Ascending aorta (tissue), 2 donors: ENCODE data around the gene MEGF8. TPM values are rescaled to one million over a fixed set of nuclear protein-coding genes. Genes with fewer than 3 reads are reported as not detected.

Experiments
- DNase-seq, 2 donors: peaks; one replicate each; pipeline ENCODE4 v3.0.0-alpha.2; 2019; ENCODE audit warnings: low spot score in 2 of 2
- H3K27ac ChIP-seq, 2 donors: fragments of 200-600 bp; sonication (generic); one replicate each; pipeline ENCODE4 v1.5.1; 2016 to 2017; ENCODE audit warnings: mild to moderate bottlenecking in 1 of 2
- H3K27me3 ChIP-seq: fragments of 200-600 bp; sonication (generic); one replicate; pipeline ENCODE4 v1.5.1; 2017
- H3K36me3 ChIP-seq, 2 donors: fragments of 200-600 bp; sonication (generic); one replicate each; pipeline ENCODE4 v1.5.1; 2016
- H3K4me1 ChIP-seq, 2 donors: fragments of 200-600 bp; sonication (generic); one replicate each; pipeline ENCODE4 v1.5.1; 2016 to 2017; ENCODE audit warnings: mild to moderate bottlenecking in 1 of 2
- H3K4me3 ChIP-seq, 2 donors: fragments of 200-600 bp; sonication (generic); one replicate each; pipeline ENCODE4 v1.5.1; 2016 to 2017; ENCODE audit warnings: mild to moderate bottlenecking in 1 of 2
- H3K9me3 ChIP-seq, 2 donors: fragments of 200-600 bp; sonication (generic); one replicate each; pipeline ENCODE4 v1.5.1; 2016
- intact Hi-C: fragments of 100-400 bp; cut with DNase I; formaldehyde crosslinking; loops from one replicate; pipeline ENCODE4 v1.15.1; 2023
- total RNA-seq: library from RNA; depleted of rRNA; stranded (reverse); fragments of >200 nt; gene quantifications from one replicate; pipeline ENCODE4 v1.1.0, GENCODE V29; 2016
- TF ChIP-seq, protein P1 (sequence below), 3 experiments: fragments of 200-600 bp in 2 of 3; fragments of 450-650 bp in 1 of 3; sonication (generic) in 2 of 3; IDR thresholded peaks; one replicate each; pipeline ENCODE4 v1.5.1; 2016 to 2019; ENCODE audit warnings: antibody characterized with exemption in 3 of 3, mild to moderate bottlenecking in 1 of 3, moderate library complexity in 1 of 3

The MEGF8 gene, protein sequence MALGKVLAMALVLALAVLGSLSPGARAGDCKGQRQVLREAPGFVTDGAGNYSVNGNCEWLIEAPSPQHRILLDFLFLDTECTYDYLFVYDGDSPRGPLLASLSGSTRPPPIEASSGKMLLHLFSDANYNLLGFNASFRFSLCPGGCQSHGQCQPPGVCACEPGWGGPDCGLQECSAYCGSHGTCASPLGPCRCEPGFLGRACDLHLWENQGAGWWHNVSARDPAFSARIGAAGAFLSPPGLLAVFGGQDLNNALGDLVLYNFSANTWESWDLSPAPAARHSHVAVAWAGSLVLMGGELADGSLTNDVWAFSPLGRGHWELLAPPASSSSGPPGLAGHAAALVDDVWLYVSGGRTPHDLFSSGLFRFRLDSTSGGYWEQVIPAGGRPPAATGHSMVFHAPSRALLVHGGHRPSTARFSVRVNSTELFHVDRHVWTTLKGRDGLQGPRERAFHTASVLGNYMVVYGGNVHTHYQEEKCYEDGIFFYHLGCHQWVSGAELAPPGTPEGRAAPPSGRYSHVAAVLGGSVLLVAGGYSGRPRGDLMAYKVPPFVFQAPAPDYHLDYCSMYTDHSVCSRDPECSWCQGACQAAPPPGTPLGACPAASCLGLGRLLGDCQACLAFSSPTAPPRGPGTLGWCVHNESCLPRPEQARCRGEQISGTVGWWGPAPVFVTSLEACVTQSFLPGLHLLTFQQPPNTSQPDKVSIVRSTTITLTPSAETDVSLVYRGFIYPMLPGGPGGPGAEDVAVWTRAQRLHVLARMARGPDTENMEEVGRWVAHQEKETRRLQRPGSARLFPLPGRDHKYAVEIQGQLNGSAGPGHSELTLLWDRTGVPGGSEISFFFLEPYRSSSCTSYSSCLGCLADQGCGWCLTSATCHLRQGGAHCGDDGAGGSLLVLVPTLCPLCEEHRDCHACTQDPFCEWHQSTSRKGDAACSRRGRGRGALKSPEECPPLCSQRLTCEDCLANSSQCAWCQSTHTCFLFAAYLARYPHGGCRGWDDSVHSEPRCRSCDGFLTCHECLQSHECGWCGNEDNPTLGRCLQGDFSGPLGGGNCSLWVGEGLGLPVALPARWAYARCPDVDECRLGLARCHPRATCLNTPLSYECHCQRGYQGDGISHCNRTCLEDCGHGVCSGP (N-terminal part only)
- 61.8 TPM for total RNA-seq

DNA sequence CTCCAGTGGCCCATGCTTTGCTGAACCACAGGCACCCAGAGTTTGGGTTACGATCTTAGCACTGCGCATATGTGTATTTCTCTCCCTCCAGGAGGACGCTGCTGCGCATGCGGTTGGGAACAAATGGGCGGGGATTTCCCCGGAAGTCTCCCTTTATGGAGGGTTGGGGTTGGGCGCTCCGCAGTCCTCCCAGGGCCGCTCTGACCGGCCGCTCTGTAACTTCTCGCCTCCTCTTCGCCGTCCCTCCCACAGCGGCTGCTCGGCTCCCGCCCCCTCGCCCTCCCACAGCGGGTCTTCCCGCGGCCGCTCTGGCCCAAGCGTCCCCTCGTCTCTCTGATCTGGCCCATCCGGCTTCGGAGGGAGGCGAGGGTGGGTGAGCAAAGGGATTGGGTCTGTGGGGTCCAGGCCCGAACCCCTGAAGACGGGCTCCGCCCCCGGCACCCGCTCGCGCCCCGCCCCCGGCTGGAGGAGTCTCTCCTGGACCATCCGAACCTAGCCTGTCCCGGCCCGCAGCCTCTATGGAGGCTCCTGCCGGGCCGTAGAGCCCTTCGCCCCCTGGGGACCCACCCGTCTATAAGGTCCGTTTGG, at the start of gene MEGF8:
TSS of gene MEGF8 (plus strand) at position 328 of the 588 bp plus-strand sequence. CDS start 609 bp downstream, outside the sequence.
- intact Hi-C loops, result loop anchor here (1.0 to 5.0 kb wide), 4 partner anchors 71 to 368 kb away; partner anchors contain the start of genes GSK3A, POU2F2 and RABAC1
- TF ChIP-seq, protein P1, sequence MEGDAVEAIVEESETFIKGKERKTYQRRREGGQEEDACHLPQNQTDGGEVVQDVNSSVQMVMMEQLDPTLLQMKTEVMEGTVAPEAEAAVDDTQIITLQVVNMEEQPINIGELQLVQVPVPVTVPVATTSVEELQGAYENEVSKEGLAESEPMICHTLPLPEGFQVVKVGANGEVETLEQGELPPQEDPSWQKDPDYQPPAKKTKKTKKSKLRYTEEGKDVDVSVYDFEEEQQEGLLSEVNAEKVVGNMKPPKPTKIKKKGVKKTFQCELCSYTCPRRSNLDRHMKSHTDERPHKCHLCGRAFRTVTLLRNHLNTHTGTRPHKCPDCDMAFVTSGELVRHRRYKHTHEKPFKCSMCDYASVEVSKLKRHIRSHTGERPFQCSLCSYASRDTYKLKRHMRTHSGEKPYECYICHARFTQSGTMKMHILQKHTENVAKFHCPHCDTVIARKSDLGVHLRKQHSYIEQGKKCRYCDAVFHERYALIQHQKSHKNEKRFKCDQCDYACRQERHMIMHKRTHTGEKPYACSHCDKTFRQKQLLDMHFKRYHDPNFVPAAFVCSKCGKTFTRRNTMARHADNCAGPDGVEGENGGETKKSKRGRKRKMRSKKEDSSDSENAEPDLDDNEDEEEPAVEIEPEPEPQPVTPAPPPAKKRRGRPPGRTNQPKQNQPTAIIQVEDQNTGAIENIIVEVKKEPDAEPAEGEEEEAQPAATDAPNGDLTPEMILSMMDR (IDR thresholded peaks at IDR 0.05), result peak in 1 of 3 experiments; percentile 81
- H3K4me1 ChIP-seq, result peaks cover 5 to 29% of the 10 kb centered on the region in 2 donors
- H3K27ac ChIP-seq, result peak within 1 kb of the TSS; percentile 38 to 48
- H3K9me3 ChIP-seq, result no peaks in the 10 kb centered on the region
- peak within 1 kb of the TSS; percentile 66 to 85 for H3K4me3 ChIP-seq
- no peaks in the 10 kb centered on the region for H3K36me3 ChIP-seq
- peaks cover 11% of the 10 kb centered on the region for H3K27me3 ChIP-seq
- peak; percentile 92 to 99 for DNase-seq

DNA sequence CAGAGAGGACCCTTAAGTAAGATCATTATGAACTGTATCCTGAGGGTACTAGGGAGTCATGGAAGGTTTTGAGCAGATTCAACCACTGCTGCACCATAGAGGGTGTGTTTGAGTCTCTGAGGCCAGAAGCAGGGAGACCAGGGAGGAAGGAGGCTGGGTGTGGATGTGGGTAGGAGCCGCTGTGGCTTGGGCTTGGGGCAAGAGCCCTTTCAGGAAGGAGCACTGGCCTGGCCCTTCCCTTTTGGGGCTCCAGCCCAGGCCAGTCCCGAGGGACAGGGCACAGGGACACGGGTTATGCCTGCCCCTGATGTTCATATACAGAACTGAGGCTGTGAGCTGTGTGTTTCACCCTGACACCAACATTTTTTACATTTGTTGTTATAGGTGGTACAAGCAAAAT, 49.2 kb upstream of the MEGF8 start:
- no peaks in the 10 kb centered on the region for H3K9me3 ChIP-seq
- no peaks in the 10 kb centered on the region for H3K27me3 ChIP-seq
- peak overlapping the region; percentile 93 to 96 for H3K27ac ChIP-seq
- intact Hi-C loops, result no loop called here
- TF ChIP-seq, protein P1 (IDR thresholded peaks at IDR 0.05), result no peak
- no peak for DNase-seq
- H3K36me3 ChIP-seq, result peaks cover 35 to 36% of the 10 kb centered on the region in 2 donors
- no peak overlapping the region for H3K4me3 ChIP-seq
- peaks cover 33 to 53% of the 10 kb centered on the region in 2 donors for H3K4me1 ChIP-seq

DNA sequence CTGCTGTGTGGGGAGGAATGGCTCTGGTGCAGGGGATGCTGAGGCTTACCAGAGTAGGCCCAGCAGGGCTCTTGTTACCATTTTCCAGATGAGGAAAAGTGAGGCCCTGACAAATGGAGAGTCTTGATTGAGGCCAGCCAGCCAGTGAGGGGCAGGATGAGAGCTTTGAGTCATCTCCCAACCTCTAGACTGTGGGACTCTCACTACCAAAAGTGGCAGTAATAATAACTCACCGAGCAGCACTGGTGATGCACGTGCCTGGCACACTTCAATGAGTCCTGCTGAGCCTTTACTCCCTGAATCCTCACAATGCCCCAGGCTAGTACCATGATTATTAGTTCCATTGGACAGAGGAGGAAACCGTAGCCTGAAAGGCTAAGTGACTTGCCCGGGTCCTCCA, 48.6 kb upstream of the MEGF8 start:
- intact Hi-C loops, result no loop called here
- H3K4me1 ChIP-seq, result peaks cover 33 to 55% of the 10 kb centered on the region in 2 donors
- H3K9me3 ChIP-seq, result no peaks in the 10 kb centered on the region
- peak overlapping the region; percentile 93 to 96 for H3K27ac ChIP-seq
- peaks cover 35 to 36% of the 10 kb centered on the region in 2 donors for H3K36me3 ChIP-seq
- TF ChIP-seq, protein P1 (IDR thresholded peaks at IDR 0.05), result no peak
- DNase-seq, result no peak
- no peaks in the 10 kb centered on the region for H3K27me3 ChIP-seq
- no peak overlapping the region for H3K4me3 ChIP-seq

DNA sequence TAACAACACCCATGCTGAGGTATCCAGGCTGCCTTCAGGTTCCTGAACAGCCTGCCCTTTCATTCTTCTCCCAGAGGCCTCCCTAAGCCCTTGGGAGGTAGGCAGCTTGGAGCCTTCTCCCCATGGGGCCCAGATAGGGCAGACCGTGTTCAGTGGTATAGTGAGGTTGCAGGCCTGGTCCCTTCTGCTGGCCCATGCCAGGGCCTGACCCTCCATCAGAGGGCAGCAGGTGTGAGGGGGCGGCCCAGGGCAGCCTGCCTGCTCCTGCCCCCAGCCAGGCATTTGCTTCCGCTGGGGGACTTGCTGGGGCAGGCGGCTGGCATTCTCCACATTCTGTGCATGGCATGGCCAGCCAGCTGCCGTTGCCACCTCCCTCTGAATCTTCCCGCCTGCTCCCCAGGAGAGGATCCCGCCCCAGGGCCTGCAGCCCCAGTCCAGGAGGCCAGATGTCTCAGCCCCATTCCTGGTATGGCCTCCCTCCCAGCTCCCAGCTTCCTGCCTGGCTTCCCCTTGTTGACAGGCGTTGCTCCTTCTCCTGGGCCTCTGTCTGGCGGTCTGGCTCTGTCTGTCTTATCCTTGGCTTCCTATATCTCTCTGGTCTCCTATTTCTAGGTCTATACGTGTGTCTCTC, 47.5 kb upstream of the MEGF8 start:
- H3K36me3 ChIP-seq, result peaks cover 25 to 26% of the 10 kb centered on the region in 2 donors
- H3K27ac ChIP-seq, result peak overlapping the region; percentile 93 to 96
- intact Hi-C loops, result no loop called here
- H3K4me1 ChIP-seq, result peaks cover 42 to 66% of the 10 kb centered on the region in 2 donors
- H3K27me3 ChIP-seq, result no peaks in the 10 kb centered on the region
- H3K4me3 ChIP-seq, result peak overlapping the region; percentile 3 to 86
- TF ChIP-seq, protein P1 (IDR thresholded peaks at IDR 0.05), result no peak
- no peaks in the 10 kb centered on the region for H3K9me3 ChIP-seq
- DNase-seq, result no peak
